Head of caudate nucleus (tissue), 42 donors: ENCODE data around the gene ERGIC1.
A peak's percentile ranks its signal among the peaks of the same experiment; 100 is the strongest.

Experiments used
- DNase-seq, 42 donors: peaks; one replicate each; pipeline versions ENCODE4 v3.0.0 to v3.0.0-alpha.2; 2020 to 2021; ENCODE audit warnings: mixed read lengths in 7 of 42
- intact Hi-C: fragments of 100-400 bp; cut with DNase I; formaldehyde crosslinking; loops from one replicate; pipeline ENCODE4 v1.15.0; 2022

ERGIC1 gene

GRCh38 chr5:172973127-172973916 is 139.3 kb downstream of the ERGIC1 start:
- intact Hi-C loops = no loop called here
- no peak for DNase-seq

GRCh38 chr5:172973931-172974330 is 139.9 kb downstream of the ERGIC1 start:
- intact Hi-C loops = no loop called here
- no peak for DNase-seq

- DNase-seq = no peak
- intact Hi-C loops = loop anchor here (5.0 kb wide), 1 partner anchor 307 kb away; no protein-coding TSS in a partner anchor
Measured at GRCh38 chr5:172975289-172975688, 141.2 kb downstream of the ERGIC1 start.

GRCh38 chr5:172979778-172980177 is 145.7 kb downstream of the ERGIC1 start:
- DNase-seq = no peak
- intact Hi-C loops = loop anchor here (2.0 to 10.0 kb wide), 4 partner anchors 77 to 348 kb away; partner anchors contain the start of genes BNIP1, CREBRF and STC2

- intact Hi-C loops = loop anchor here (5.0 to 10.0 kb wide), 2 partner anchors 163 to 345 kb away; partner anchors contain the start of genes BNIP1 and STC2
- no peak for DNase-seq
Measured at GRCh38 chr5:172981931-172982330, 147.9 kb downstream of the ERGIC1 start.

- peak; percentile 94 to 99 (median 98) for DNase-seq
- intact Hi-C loops = loop anchor here (5.0 to 10.0 kb wide), 2 partner anchors 161 to 344 kb away; partner anchors contain the start of genes BNIP1 and STC2
Measured at GRCh38 chr5:172983542-172984243, 149.6 kb downstream of the ERGIC1 start, which contains the start of gene ATP6V0E1. Gene ATP6V0E1 (plus strand): TSS chr5:172983771. CDS start chr5:172983861, 90 bp downstream.

GRCh38 chr5:172984244-172984953 is 150.3 kb downstream of the ERGIC1 start:
- peak; percentile 24 to 86 (median 66) for DNase-seq
- intact Hi-C loops = loop anchor here (5.0 to 10.0 kb wide), 2 partner anchors 160 to 343 kb away; partner anchors contain the start of genes BNIP1 and STC2

- no peak for DNase-seq
- intact Hi-C loops = loop anchor here (10.0 kb wide), 1 partner anchor 159 kb away; the partner anchor contains the start of gene BNIP1
Measured at GRCh38 chr5:172985596-172985995, 151.5 kb downstream of the ERGIC1 start.

- no peak for DNase-seq
- intact Hi-C loops = loop anchor here (10.0 kb wide), 1 partner anchor 157 kb away; the partner anchor contains the start of gene BNIP1
Measured at GRCh38 chr5:172988276-172988675, 154.2 kb downstream of the ERGIC1 start.

GRCh38 chr5:172990776-172991175 is 156.7 kb downstream of the ERGIC1 start:
- intact Hi-C loops = no loop called here
- no peak for DNase-seq

- DNase-seq = no peak
- intact Hi-C loops = no loop called here
Measured at GRCh38 chr5:172994405-172994804, 160.4 kb downstream of the ERGIC1 start.

- no peak for DNase-seq
- intact Hi-C loops = no loop called here
Measured at GRCh38 chr5:172999372-172999973, 165.4 kb downstream of the ERGIC1 start.

GRCh38 chr5:172999974-173000373 is 165.9 kb downstream of the ERGIC1 start:
- intact Hi-C loops = no loop called here
- DNase-seq = no peak

GRCh38 chr5:173001229-173001841 is 167.3 kb downstream of the ERGIC1 start:
- intact Hi-C loops = no loop called here
- DNase-seq = no peak
